OCI-M2 (cell line): ENCODE results near the gene C3orf52.

Source experiments
- DNase-seq: peaks from one replicate; lab custom pipeline; 2025; ENCODE audit not compliant: unreplicated experiment; lab: John Stamatoyannopoulos, UW

The C3orf52 gene

GRCh38 chr3:112117841-112118571 is 31.8 kb downstream of the C3orf52 start:
- DNase-seq = no peak

GRCh38 chr3:112119962-112120836 is 34.0 kb downstream of the C3orf52 start:
- DNase-seq = no peak

- no peak for DNase-seq
These were observed 35.7 kb downstream of the C3orf52 start for GRCh38 chr3:112121577-112122547.

- no peak for DNase-seq
These were observed 36.7 kb downstream of the C3orf52 start for GRCh38 chr3:112122870-112123269.

GRCh38 chr3:112123548-112123947 is 37.4 kb downstream of the C3orf52 start:
- DNase-seq = no peak

- no peak for DNase-seq
These were observed 38.9 kb downstream of the C3orf52 start for GRCh38 chr3:112124907-112125607.

- no peak for DNase-seq
These were observed 40.3 kb downstream of the C3orf52 start for GRCh38 chr3:112126511-112126911.

- DNase-seq = no peak
These were observed 41.6 kb downstream of the C3orf52 start for GRCh38 chr3:112127522-112128494.

GRCh38 chr3:112128843-112129727 is 42.9 kb downstream of the C3orf52 start:
- no peak for DNase-seq

GRCh38 chr3:112129925-112130637 is 43.9 kb downstream of the C3orf52 start:
- no peak for DNase-seq

GRCh38 chr3:112130638-112130993 is 44.4 kb downstream of the C3orf52 start:
- DNase-seq = no peak

- DNase-seq = no peak
These were observed 44.9 kb downstream of the C3orf52 start for GRCh38 chr3:112131111-112131510.

- no peak for DNase-seq
These were observed 45.9 kb downstream of the C3orf52 start for GRCh38 chr3:112132088-112132487.

GRCh38 chr3:112132554-112132953 is 46.4 kb downstream of the C3orf52 start:
- DNase-seq = no peak

- no peak for DNase-seq
These were observed 46.8 kb downstream of the C3orf52 start, which contains the start of gene GCSAM for GRCh38 chr3:112132975-112133448. Gene GCSAM (minus strand): TSS chr3:112133248. CDS start chr3:112133120, 128 bp downstream.

GRCh38 chr3:112133626-112134334 is 47.6 kb downstream of the C3orf52 start:
- no peak for DNase-seq
